ENCODE measurements around the gene STX2.

DNA sequence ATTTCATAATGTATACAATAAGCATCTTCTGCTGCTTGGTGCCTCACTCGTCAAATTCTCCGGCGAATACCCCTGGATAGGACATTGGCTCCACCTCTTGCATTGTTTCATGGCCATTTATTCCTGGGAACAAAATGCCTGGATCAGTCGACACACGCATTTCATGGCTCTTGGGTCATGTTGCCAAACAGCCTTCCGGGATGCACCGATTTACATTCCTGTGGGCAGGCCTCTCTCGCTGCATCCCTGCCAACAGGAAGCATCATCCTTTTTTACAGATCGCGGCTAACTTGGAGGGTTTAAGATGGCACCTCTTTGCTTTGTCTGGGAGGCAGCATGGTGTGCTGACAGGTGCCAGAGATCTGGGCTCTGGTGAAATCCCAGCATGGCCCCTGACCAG, 90.3 kb downstream of the STX2 start:
- TF ChIP-seq, protein P1, sequence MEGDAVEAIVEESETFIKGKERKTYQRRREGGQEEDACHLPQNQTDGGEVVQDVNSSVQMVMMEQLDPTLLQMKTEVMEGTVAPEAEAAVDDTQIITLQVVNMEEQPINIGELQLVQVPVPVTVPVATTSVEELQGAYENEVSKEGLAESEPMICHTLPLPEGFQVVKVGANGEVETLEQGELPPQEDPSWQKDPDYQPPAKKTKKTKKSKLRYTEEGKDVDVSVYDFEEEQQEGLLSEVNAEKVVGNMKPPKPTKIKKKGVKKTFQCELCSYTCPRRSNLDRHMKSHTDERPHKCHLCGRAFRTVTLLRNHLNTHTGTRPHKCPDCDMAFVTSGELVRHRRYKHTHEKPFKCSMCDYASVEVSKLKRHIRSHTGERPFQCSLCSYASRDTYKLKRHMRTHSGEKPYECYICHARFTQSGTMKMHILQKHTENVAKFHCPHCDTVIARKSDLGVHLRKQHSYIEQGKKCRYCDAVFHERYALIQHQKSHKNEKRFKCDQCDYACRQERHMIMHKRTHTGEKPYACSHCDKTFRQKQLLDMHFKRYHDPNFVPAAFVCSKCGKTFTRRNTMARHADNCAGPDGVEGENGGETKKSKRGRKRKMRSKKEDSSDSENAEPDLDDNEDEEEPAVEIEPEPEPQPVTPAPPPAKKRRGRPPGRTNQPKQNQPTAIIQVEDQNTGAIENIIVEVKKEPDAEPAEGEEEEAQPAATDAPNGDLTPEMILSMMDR (IDR thresholded peaks at IDR 0.05): no peak
- TF ChIP-seq POLR2A (IDR thresholded peaks at IDR 0.05): no peak

Data from testis (tissue), 2 donors.